K562 (cell line): ENCODE measurements around the gene FXYD4. TPM values are rescaled to one million over a fixed set of nuclear protein-coding genes. Genes with fewer than 3 reads are reported as not detected.
A peak's percentile ranks its signal among the peaks of the same experiment; 100 is the strongest.

Source experiments
- ATAC-seq: fragments of 200-7000 bp; cut with Tn5 transposase; 3 replicates; pipeline ENCODE4 v1.9.1; 2020; ENCODE audit warnings: moderate library complexity
- BruUV-seq: library from RNA; stranded (reverse); fragments of 400-500 nt; replicated peaks from 2 replicates; lab custom pipeline; 2021; lab: Mats Ljungman, UMichigan
- CTCF ChIA-PET: fragments of 300-600 bp; formaldehyde crosslinking; extraction: SDS; loops from one replicate; lab custom pipeline; 2021; ENCODE audit warnings: low intra/inter-chr PET ratio; lab: Yijun Ruan, JAX
- POLR2A ChIA-PET: fragments of 300-600, 350-650 bp; sonication (Branson Sonifier 250); formaldehyde crosslinking; extraction: SDS; loops from one replicate; lab custom pipeline; 2021; ENCODE audit warnings: antibody characterized with exemption, inconsistent platforms; lab: Yijun Ruan, JAX
- DNase-seq, 4 experiments: peaks; one replicate each; pipeline versions ENCODE4 v3.0.0 to v3.0.0-alpha.2; 2011 to 2018; ENCODE audit warnings: low spot score in 3 of 4, mixed read lengths in 3 of 4; ENCODE audit errors: extremely low read depth in 1 of 4
- FAIRE-seq: peaks from 2 replicates; lab custom pipeline; 2011; peaks lifted over from hg19 to GRCh38; lab: Jason Lieb, UNC
- H2AFZ ChIP-seq: 2 replicates; pipeline ENCODE4 v1.6.0; 2011; ENCODE audit warnings: low read depth, low read length, control low read depth, inconsistent platforms
- H3K27ac ChIP-seq: fragments of 200-600 bp; 3 replicates; pipeline ENCODE4 v1.8.0; 2011; ENCODE audit warnings: low read depth, mild to moderate bottlenecking, control low read depth, inconsistent platforms, low read length, moderate library complexity, mixed read lengths; ENCODE audit errors: extremely low read depth
- H3K27me3 ChIP-seq, 2 experiments: fragments of 300-600 bp in 1 of 2; 2 replicates in 1 of 2; 3 replicates in 1 of 2; pipeline versions ENCODE4 v1.6.0 to v1.8.0; 2011; ENCODE audit warnings: inconsistent platforms in 2 of 2, low read length in 2 of 2, mild to moderate bottlenecking in 1 of 2, mixed read lengths in 1 of 2, moderate library complexity in 1 of 2; ENCODE audit not compliant: control insufficient read depth in 2 of 2, insufficient read depth in 2 of 2
- H3K36me3 ChIP-seq: fragments of 300-600 bp; 3 replicates; pipeline ENCODE4 v1.8.0; 2011; ENCODE audit warnings: mild to moderate bottlenecking, low read length, inconsistent platforms; ENCODE audit not compliant: control insufficient read depth, insufficient read depth
- H3K4me1 ChIP-seq, 2 experiments: fragments of 200-600 bp in 1 of 2; replicated peaks in 1 of 2; 2 replicates in 1 of 2; 3 replicates in 1 of 2; pipeline versions ENCODE4 v1.5.1 to v1.8.0; 2011; ENCODE audit warnings: inconsistent platforms in 2 of 2, low read length in 2 of 2, mild to moderate bottlenecking in 1 of 2, mixed read lengths in 1 of 2, moderate library complexity in 1 of 2; ENCODE audit not compliant: control insufficient read depth in 2 of 2, insufficient read depth in 2 of 2
- H3K4me2 ChIP-seq: 2 replicates; pipeline ENCODE4 v1.6.1; 2011; ENCODE audit warnings: low read length, control low read depth, inconsistent platforms, mixed read lengths; ENCODE audit not compliant: insufficient read depth
- H3K4me3 ChIP-seq: fragments of 200-600 bp; sonication (generic), shearing (Covaris generic); 2 replicates; pipeline ENCODE4 v1.5.1; 2016; ENCODE audit warnings: control low read depth, inconsistent platforms
- H3K79me2 ChIP-seq: fragments of 200-600 bp; 3 replicates; pipeline ENCODE4 v1.8.0; 2011; ENCODE audit warnings: low read length, inconsistent platforms; ENCODE audit not compliant: control insufficient read depth, insufficient read depth
- H3K9ac ChIP-seq, 2 experiments: 2 replicates each; pipeline versions ENCODE4 v1.6.0 to v1.6.1; 2011; ENCODE audit warnings: low read depth in 2 of 2, low read length in 2 of 2, control low read depth in 1 of 2, inconsistent platforms in 1 of 2, mild to moderate bottlenecking in 1 of 2, mixed read lengths in 1 of 2; ENCODE audit not compliant: insufficient read depth in 1 of 2
- H3K9me1 ChIP-seq: one replicate; pipeline ENCODE4 v1.6.0; 2011; ENCODE audit warnings: inconsistent platforms, mild to moderate bottlenecking, low read length, moderate library complexity; ENCODE audit not compliant: control insufficient read depth, insufficient read depth
- H3K9me3 ChIP-seq: replicated peaks from 2 replicates; pipeline ENCODE4 v1.5.1; 2011; ENCODE audit warnings: low read depth, low read length, inconsistent platforms; ENCODE audit not compliant: control insufficient read depth, insufficient read depth
- H4K20me1 ChIP-seq: replicated peaks from 2 replicates; pipeline ENCODE4 v1.6.1; 2011; ENCODE audit warnings: low read length, inconsistent platforms, mixed read lengths; ENCODE audit not compliant: control insufficient read depth, insufficient read depth
- CBX8 ChIP-seq: fragments of 200-600 bp; sonication (generic); IDR thresholded peaks from 2 replicates; pipeline ENCODE4 v1.6.1; 2012; ENCODE audit warnings: borderline replicate concordance, mixed run types, low read depth, mild to moderate bottlenecking, moderate library complexity, mixed read lengths, low read length, control low read depth, inconsistent platforms; ENCODE audit not compliant: poor library complexity, severe bottlenecking; ENCODE audit errors: extremely low read depth
- CXXC5 ChIP-seq: fragments of 250-450 bp; sonication (Bioruptor Pico); IDR thresholded peaks from 2 replicates; pipeline ENCODE4 v1.8.0; 2022; ENCODE audit warnings: inconsistent platforms, mild to moderate bottlenecking, moderate library complexity
- ELF2 ChIP-seq: fragments of 250-450 bp; sonication (Bioruptor Pico); IDR thresholded peaks from 2 replicates; pipeline ENCODE4 v1.5.0; 2021; ENCODE audit warnings: mild to moderate bottlenecking
- GABPB2 ChIP-seq: fragments of 250-450 bp; sonication (Bioruptor Pico); conservative IDR thresholded peaks from 2 replicates; pipeline ENCODE4 v1.5.1; 2021; ENCODE audit warnings: mild to moderate bottlenecking
- HDAC2 ChIP-seq: fragments of 450-650 bp; IDR thresholded peaks from 2 replicates; pipeline ENCODE4 v1.6.1; 2016; ENCODE audit warnings: mild to moderate bottlenecking
- LARP7 ChIP-seq: fragments of 450-650 bp; IDR thresholded peaks from 2 replicates; pipeline ENCODE4 v1.6.1; 2016
- MYC ChIP-seq, 2 experiments: fragments of 250-450 bp in 1 of 2; sonication (Bioruptor Pico) in 1 of 2; IDR thresholded peaks; 2 replicates each; pipeline versions ENCODE4 v1.5.1 to v1.6.1; 2012 to 2021; ENCODE audit warnings: low read depth in 2 of 2, borderline replicate concordance in 1 of 2, improper control_type of control experiment in 1 of 2, low read length in 1 of 2, mild to moderate bottlenecking in 1 of 2, moderate library complexity in 1 of 2
- NRF1 ChIP-seq, 2 experiments: fragments of 450-650 bp; IDR thresholded peaks in 1 of 2; conservative IDR thresholded peaks in 1 of 2; 2 replicates each; pipeline ENCODE4 v1.6.1; 2014; ENCODE audit warnings: mild to moderate bottlenecking in 2 of 2
- POLR2G ChIP-seq: fragments of 200-400 bp; formaldehyde crosslinking; IDR thresholded peaks from 2 replicates; pipeline ENCODE4 v1.6.1; 2017; ENCODE audit warnings: low read depth, mild to moderate bottlenecking, antibody characterized with exemption, low read length, moderate library complexity
- RBFOX2 ChIP-seq: fragments of 200-400 bp; formaldehyde crosslinking; IDR thresholded peaks from 2 replicates; pipeline ENCODE4 v1.6.1; 2017; ENCODE audit warnings: low read depth, mild to moderate bottlenecking, low read length, moderate library complexity
- RBM39 ChIP-seq: fragments of 200-400 bp; formaldehyde crosslinking; optimal IDR thresholded peaks from 2 replicates; pipeline ENCODE3; 2018; ENCODE audit warnings: low read depth, low read length
- SMARCE1 ChIP-seq: fragments of 450-650 bp; IDR thresholded peaks from 2 replicates; pipeline ENCODE4 v1.7.1; 2016; ENCODE audit warnings: mild to moderate bottlenecking
- SPI1 ChIP-seq: IDR thresholded peaks from 2 replicates; pipeline ENCODE4 v1.6.1; 2011; ENCODE audit warnings: low read depth, low read length, control low read depth, borderline replicate concordance
- ZBTB7A ChIP-seq: IDR thresholded peaks from 2 replicates; pipeline ENCODE4 v1.6.1; 2011; ENCODE audit warnings: low read depth, mild to moderate bottlenecking, low read length, moderate library complexity, borderline replicate concordance; ENCODE audit not compliant: control insufficient read depth
- ZNF134 ChIP-seq: fragments of 250-450 bp; sonication (Bioruptor Pico); conservative IDR thresholded peaks from 2 replicates; pipeline ENCODE4 v1.4.0; 2020
- ZSCAN32 ChIP-seq: fragments of 450-650 bp; formaldehyde crosslinking; IDR thresholded peaks from 2 replicates; pipeline ENCODE4 v1.4.0; 2020; ENCODE audit warnings: mild to moderate bottlenecking, moderate library complexity
- WGBS: fragments of 100-300 bp; shearing (Covaris generic); methylation state at CpG from one replicate; pipeline ENCODE4 v1.1.6; 2016; ENCODE audit warnings: low coverage, mixed read lengths; ENCODE audit not compliant: insufficient coverage; ENCODE audit errors: missing lambda C conversion rate; 5-methylcytosine and 5-hydroxymethylcytosine counted together
- in situ Hi-C: fragments of 300-500 bp; cut with MboI; formaldehyde crosslinking; loops from 4 replicates; pipeline ENCODE4 v1.15.0; 2018; ENCODE audit warnings: inconsistent platforms, mixed read lengths
- intact Hi-C: fragments of 100-400 bp; cut with micrococcal nuclease; formaldehyde crosslinking; loops from 2 replicates; pipeline ENCODE4 v1.14.2; 2022
- polyA plus RNA-seq, 8 experiments: library from polyadenylated mRNA; depleted of rRNA in 4 of 8; stranded (reverse) in 5 of 8; unstranded in 3 of 8; fragments of >200 nt; fragmentation: Nextera tagmentation in 2 of 8; fragmentation: Illumina TruSeq in 1 of 8; extraction: Ambion mirVana in 2 of 8; extraction: Trizol in 1 of 8; gene quantifications; 2 replicates each; pipeline versions ENCODE4 v1.2.1 to v1.2.3, GENCODE V29; 2011 to 2014; ENCODE audit warnings: inconsistent platforms in 1 of 8, missing spikeins in 1 of 8
- total RNA-seq, 7 experiments: library from RNA; depleted of rRNA in 6 of 7; stranded (reverse); fragments of >200 nt in 6 of 7; fragmentation: Illumina TruSeq in 2 of 7; extraction: Trizol in 2 of 7; gene quantifications; 2 replicates each; pipeline versions ENCODE4 v1.2.1 to v1.2.3, GENCODE V29; 2011 to 2021; ENCODE audit warnings: low replicate concordance in 1 of 7
- TF ChIP-seq, protein P1 (sequence below), 2 experiments: fragments of 250-450 bp in 1 of 2; fragments of 450-650 bp in 1 of 2; sonication (Bioruptor Pico) in 1 of 2; IDR thresholded peaks; 2 replicates each; pipeline versions ENCODE4 v1.6.1 to v1.8.0; 2016 to 2021; ENCODE audit warnings: mild to moderate bottlenecking in 2 of 2, moderate library complexity in 2 of 2, missing compliant biosample characterization in 1 of 2, missing genetic modification characterization in 1 of 2
- TF ChIP-seq, protein P2 (sequence below): fragments of 200-800 bp; sonication (Bioruptor generic); IDR thresholded peaks from 2 replicates; pipeline ENCODE4 v1.6.1; 2017; ENCODE audit warnings: missing genetic modification characterization, missing compliant biosample characterization
- TF ChIP-seq, protein P3 (sequence below): fragments of 250-450 bp; sonication (Bioruptor Pico); IDR thresholded peaks from 2 replicates; pipeline ENCODE4 v1.6.1; 2021; ENCODE audit warnings: mild to moderate bottlenecking

Gene FXYD4
- total and polyA plus RNA-seq, 9 of the 15 experiments (the other 6 are each of a cell fraction or from before 2014, with no cell fraction given): not detected

- no peak overlapping the region for H3K4me3 ChIP-seq
- peak overlapping the region; percentile 19; the same call in 1 of the 2 replicates for H2AFZ ChIP-seq
- no peaks in the 10 kb centered on the region for H3K9me3 ChIP-seq
- CTCF ChIA-PET: no interaction called here
- H3K79me2 ChIP-seq: no peaks in the 10 kb centered on the region
- 38% methylated on average over 33 of the region's 49 CpGs for WGBS
- in situ Hi-C loops (no loop called here), intact Hi-C loops (loop anchor here (10.0 kb wide), 1 partner anchor 208 kb away; the partner anchor contains the start of gene CSGALNACT2)
- FAIRE-seq (no peak), DNase-seq (no peak), ATAC-seq (peak; percentile 63)
- peaks cover 36 to 67% of the 10 kb centered on the region in 2 experiments for H3K27me3 ChIP-seq
- H3K4me2 ChIP-seq: no peak overlapping the region
- H3K27ac ChIP-seq: no peak overlapping the region
- H3K9me1 ChIP-seq: no peaks in the 10 kb centered on the region
- BruUV-seq: no TSS peak
- H3K9ac ChIP-seq: peak overlapping the region in 1 of 2 experiments; percentile 48; a peak in 2 of 4 replicates
- H3K36me3 ChIP-seq: no peaks in the 10 kb centered on the region
- peaks cover 5 to 16% of the 10 kb centered on the region in 2 experiments; a peak in 3 of 5 replicates for H3K4me1 ChIP-seq
- POLR2A ChIA-PET: no interaction called here
- no peaks in the 10 kb centered on the region for H4K20me1 ChIP-seq
- TF ChIP-seq NRF1 (conservative IDR thresholded peaks at IDR 0.05 in 1 of 2, IDR thresholded peaks at IDR 0.05 in 1 of 2): peak; percentile 39 to 54; a peak in 3 of 4 replicates
- no peak for TF ChIP-seq ELF2 (CRISPR knock-in tag)
- TF ChIP-seq GABPB2: no peak
- no peak for TF ChIP-seq ZBTB7A
- TF ChIP-seq CBX8: no peak
- peak; percentile 57 for TF ChIP-seq RBFOX2
- TF ChIP-seq POLR2G: peak; percentile 52
- no peak for TF ChIP-seq ZNF134
- TF ChIP-seq LARP7: no peak
- no peak for TF ChIP-seq HDAC2
- peak; percentile 62; the same call in 1 of the 2 replicates for TF ChIP-seq MYC (IDR thresholded peaks at IDR 0.05; ENCODE audit: low read depth, low read length)
- TF ChIP-seq MYC (CRISPR knock-in tag; IDR thresholded peaks at IDR 0.05; ENCODE audit: borderline replicate concordance, low read depth): no peak
- no peak for TF ChIP-seq ZSCAN32 (CRISPR knock-in tag)
- TF ChIP-seq SMARCE1: no peak
- TF ChIP-seq, protein P1, sequence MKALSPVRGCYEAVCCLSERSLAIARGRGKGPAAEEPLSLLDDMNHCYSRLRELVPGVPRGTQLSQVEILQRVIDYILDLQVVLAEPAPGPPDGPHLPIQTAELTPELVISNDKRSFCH (CRISPR knock-in tag; IDR thresholded peaks at IDR 0.05): no peak
- TF ChIP-seq, protein P1 (tag; IDR thresholded peaks at IDR 0.05): no peak
- TF ChIP-seq, protein P2, sequence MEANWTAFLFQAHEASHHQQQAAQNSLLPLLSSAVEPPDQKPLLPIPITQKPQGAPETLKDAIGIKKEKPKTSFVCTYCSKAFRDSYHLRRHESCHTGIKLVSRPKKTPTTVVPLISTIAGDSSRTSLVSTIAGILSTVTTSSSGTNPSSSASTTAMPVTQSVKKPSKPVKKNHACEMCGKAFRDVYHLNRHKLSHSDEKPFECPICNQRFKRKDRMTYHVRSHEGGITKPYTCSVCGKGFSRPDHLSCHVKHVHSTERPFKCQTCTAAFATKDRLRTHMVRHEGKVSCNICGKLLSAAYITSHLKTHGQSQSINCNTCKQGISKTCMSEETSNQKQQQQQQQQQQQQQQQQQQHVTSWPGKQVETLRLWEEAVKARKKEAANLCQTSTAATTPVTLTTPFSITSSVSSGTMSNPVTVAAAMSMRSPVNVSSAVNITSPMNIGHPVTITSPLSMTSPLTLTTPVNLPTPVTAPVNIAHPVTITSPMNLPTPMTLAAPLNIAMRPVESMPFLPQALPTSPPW (CRISPR knock-in tag): no peak
- no peak for TF ChIP-seq SPI1
- no peak for TF ChIP-seq RBM39
- TF ChIP-seq CXXC5 (CRISPR knock-in tag): no peak
- TF ChIP-seq, protein P3, sequence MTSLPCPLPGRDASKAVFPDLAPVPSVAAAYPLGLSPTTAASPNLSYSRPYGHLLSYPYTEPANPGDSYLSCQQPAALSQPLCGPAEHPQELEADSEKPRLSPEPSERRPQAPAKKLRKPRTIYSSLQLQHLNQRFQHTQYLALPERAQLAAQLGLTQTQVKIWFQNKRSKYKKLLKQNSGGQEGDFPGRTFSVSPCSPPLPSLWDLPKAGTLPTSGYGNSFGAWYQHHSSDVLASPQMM (CRISPR knock-in tag): no peak
Measured at GRCh38 chr10:43342279-43343125, 28.9 kb upstream of the FXYD4 start.
